ENCODE measurements around the gene SYT14. TPM values are rescaled to one million over a fixed set of nuclear protein-coding genes. Genes with fewer than 3 reads are reported as not detected.
A peak's percentile ranks its signal among the peaks of the same experiment; 100 is the strongest.

The SYT14 gene
- total and polyA plus RNA-seq, 5 donors from 2014 or later, result not detected

DNA sequence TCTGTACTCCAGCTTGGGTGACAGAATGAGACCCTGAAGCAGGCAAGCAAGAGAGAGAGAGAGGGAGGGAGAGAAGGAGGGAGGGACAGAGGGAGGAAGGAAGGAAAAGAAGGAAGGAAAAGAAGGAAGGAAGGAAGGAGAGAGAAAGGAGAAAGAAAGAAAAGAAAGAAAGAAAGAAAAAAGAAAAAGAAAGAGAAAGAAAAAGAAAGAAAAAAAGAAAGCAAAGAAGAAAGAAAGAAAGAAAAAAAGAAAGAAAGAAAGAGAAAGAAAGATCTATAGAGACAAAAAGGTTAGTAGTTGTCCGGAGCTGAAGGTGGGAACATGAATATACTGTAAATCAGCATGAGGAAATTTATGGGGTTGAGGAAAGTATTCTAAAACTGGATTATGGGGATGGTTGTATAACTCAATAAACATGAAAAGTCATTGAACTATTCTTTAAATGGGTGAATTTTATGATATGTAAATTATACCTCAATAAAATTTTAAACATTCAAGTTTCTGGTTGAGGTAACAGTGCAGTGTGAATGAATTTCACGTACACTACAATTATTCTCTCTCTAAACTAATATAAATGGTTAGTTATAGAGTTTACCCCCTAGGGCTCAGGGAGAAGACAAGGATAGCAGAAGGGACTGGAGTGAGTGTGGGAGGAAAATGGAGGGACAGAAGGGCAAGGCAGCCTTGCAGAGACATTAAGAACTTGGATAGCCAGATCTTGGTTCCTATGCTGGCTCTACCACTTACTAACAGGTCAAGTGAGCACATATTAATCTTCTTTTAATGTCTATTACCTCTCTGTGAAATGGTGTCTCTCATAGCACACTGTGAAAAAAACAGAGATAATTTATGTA lies 269.8 kb downstream of the SYT14 start:
- no peak overlapping the region for H3K4me3 ChIP-seq (ENCODE audit: low read depth, low read length)
- H3K27ac Mint-ChIP-seq, result peak overlapping the region in 1 of 3 donors; percentile 91
- peaks cover 0 to 5% (median 0%) of the 10 kb centered on the region in 7 donors for H3K9me3 Mint-ChIP-seq
- peaks cover 5% of the 10 kb centered on the region for H3K27me3 Mint-ChIP-seq
- no peak overlapping the region for H3K4me3 Mint-ChIP-seq
- H3K4me1 ChIP-seq (ENCODE audit: control insufficient read depth, insufficient read depth, low read length, poor library complexity, severe bottlenecking), result no peaks in the 10 kb centered on the region
- H3K36me3 ChIP-seq (ENCODE audit: control insufficient read depth, insufficient read depth, low read length), result no peaks in the 10 kb centered on the region
- H3K27ac ChIP-seq (ENCODE audit: insufficient read depth, low read length, poor library complexity, severe bottlenecking), result no peak overlapping the region
- no peaks in the 10 kb centered on the region for H3K36me3 Mint-ChIP-seq
- H3K27me3 ChIP-seq (ENCODE audit: control insufficient read depth, insufficient read depth, low read length), result no peaks in the 10 kb centered on the region
- H3K4me1 Mint-ChIP-seq, result no peaks in the 10 kb centered on the region
- no peaks in the 10 kb centered on the region for H3K9me3 ChIP-seq (ENCODE audit: control insufficient read depth in 2 of 2, low read length in 2 of 2)
- no peak for DNase-seq
- ATAC-seq (ENCODE audit: low read depth in 2 of 2), result no peak

DNA sequence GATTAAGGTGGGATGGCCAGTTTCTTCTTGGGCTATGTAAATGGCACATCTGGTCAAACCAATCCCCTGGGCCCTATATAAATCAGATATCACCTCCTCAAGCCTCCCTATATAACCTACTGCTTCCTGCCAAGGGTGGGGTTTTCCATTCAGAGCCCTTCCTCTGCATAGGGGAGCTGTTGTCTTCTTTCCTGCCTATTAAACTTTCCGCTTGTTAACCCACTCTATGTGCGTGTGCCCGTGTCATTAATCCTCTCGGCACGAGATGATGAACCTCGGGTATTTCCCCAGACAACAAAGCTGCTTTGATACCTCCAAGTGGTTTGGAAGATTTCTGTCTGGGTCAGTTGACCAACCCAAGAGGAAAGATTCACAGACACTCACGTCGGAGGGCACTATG lies 275.3 kb downstream of the SYT14 start:
- Histone ChIP-seq H3K36me3 (ENCODE audit: control insufficient read depth, insufficient read depth, low read length) (no peaks in the 10 kb centered on the region), H3K4me1 (ENCODE audit: control insufficient read depth, insufficient read depth, low read length, poor library complexity, severe bottlenecking) (no peaks in the 10 kb centered on the region), H3K4me3 (ENCODE audit: low read depth, low read length) (no peak overlapping the region), H3K27ac (ENCODE audit: insufficient read depth, low read length, poor library complexity, severe bottlenecking) (no peak overlapping the region), H3K9me3 (ENCODE audit: control insufficient read depth in 2 of 2, low read length in 2 of 2) (no peaks in the 10 kb centered on the region), H3K27me3 (ENCODE audit: control insufficient read depth, insufficient read depth, low read length) (no peaks in the 10 kb centered on the region)
- Mint-ChIP-seq H3K36me3 (no peaks in the 10 kb centered on the region), H3K9me3 (peaks cover 0 to 5% (median 0%) of the 10 kb centered on the region in 7 donors), H3K4me3 (no peak overlapping the region), H3K27me3 (peaks cover 8% of the 10 kb centered on the region), H3K27ac (no peak overlapping the region), H3K4me1 (no peaks in the 10 kb centered on the region)
- DNase-seq, result no peak
- ATAC-seq (ENCODE audit: low read depth in 2 of 2), result no peak

GRCh38 chr1:210214573-210215409 lies 276.8 kb downstream of the SYT14 start:
- no peak for ATAC-seq (ENCODE audit: low read depth in 2 of 2)
- no peak for DNase-seq
- H3K4me1 Mint-ChIP-seq, result no peaks in the 10 kb centered on the region
- peaks cover 0 to 4% (median 0%) of the 10 kb centered on the region in 7 donors for H3K9me3 Mint-ChIP-seq
- no peak overlapping the region for H3K27ac Mint-ChIP-seq
- peaks cover 10% of the 10 kb centered on the region for H3K27me3 Mint-ChIP-seq
- Histone ChIP-seq H3K36me3 (ENCODE audit: control insufficient read depth, insufficient read depth, low read length) (no peaks in the 10 kb centered on the region), H3K9me3 (ENCODE audit: control insufficient read depth in 2 of 2, low read length in 2 of 2) (no peaks in the 10 kb centered on the region), H3K4me3 (ENCODE audit: low read depth, low read length) (no peak overlapping the region), H3K27ac (ENCODE audit: insufficient read depth, low read length, poor library complexity, severe bottlenecking) (no peak overlapping the region), H3K27me3 (ENCODE audit: control insufficient read depth, insufficient read depth, low read length) (no peaks in the 10 kb centered on the region), H3K4me1 (ENCODE audit: control insufficient read depth, insufficient read depth, low read length, poor library complexity, severe bottlenecking) (no peaks in the 10 kb centered on the region)
- no peak overlapping the region for H3K4me3 Mint-ChIP-seq
- H3K36me3 Mint-ChIP-seq, result no peaks in the 10 kb centered on the region

GRCh38 chr1:210217482-210217881 lies 279.5 kb downstream of the SYT14 start:
- Mint-ChIP-seq H3K36me3 (no peaks in the 10 kb centered on the region), H3K9me3 (no peaks in the 10 kb centered on the region), H3K4me3 (no peak overlapping the region), H3K27ac (no peak overlapping the region), H3K4me1 (no peaks in the 10 kb centered on the region), H3K27me3 (peaks cover 24% of the 10 kb centered on the region)
- Histone ChIP-seq H3K27ac (ENCODE audit: insufficient read depth, low read length, poor library complexity, severe bottlenecking) (no peak overlapping the region), H3K9me3 (ENCODE audit: control insufficient read depth in 2 of 2, low read length in 2 of 2) (no peaks in the 10 kb centered on the region), H3K36me3 (ENCODE audit: control insufficient read depth, insufficient read depth, low read length) (no peaks in the 10 kb centered on the region), H3K27me3 (ENCODE audit: control insufficient read depth, insufficient read depth, low read length) (no peaks in the 10 kb centered on the region), H3K4me1 (ENCODE audit: control insufficient read depth, insufficient read depth, low read length, poor library complexity, severe bottlenecking) (no peaks in the 10 kb centered on the region), H3K4me3 (ENCODE audit: low read depth, low read length) (no peak overlapping the region)
- ATAC-seq (ENCODE audit: low read depth in 2 of 2) (no peak), DNase-seq (no peak)

GRCh38 chr1:210218047-210218446 lies 280.0 kb downstream of the SYT14 start:
- Mint-ChIP-seq H3K4me3 (no peak overlapping the region), H3K9me3 (no peaks in the 10 kb centered on the region)
- no peak for ATAC-seq (ENCODE audit: low read depth in 2 of 2)

More at GRCh38 chr1:210218047-210218446, 280.0 kb downstream of the SYT14 start:
- Histone ChIP-seq H3K36me3 (ENCODE audit: control insufficient read depth, insufficient read depth, low read length) (no peaks in the 10 kb centered on the region), H3K4me1 (ENCODE audit: control insufficient read depth, insufficient read depth, low read length, poor library complexity, severe bottlenecking) (no peaks in the 10 kb centered on the region), H3K27ac (ENCODE audit: insufficient read depth, low read length, poor library complexity, severe bottlenecking) (no peak overlapping the region), H3K9me3 (ENCODE audit: control insufficient read depth in 2 of 2, low read length in 2 of 2) (no peaks in the 10 kb centered on the region), H3K4me3 (ENCODE audit: low read depth, low read length) (no peak overlapping the region), H3K27me3 (ENCODE audit: control insufficient read depth, insufficient read depth, low read length) (no peaks in the 10 kb centered on the region)
- Mint-ChIP-seq H3K27ac (no peak overlapping the region), H3K36me3 (no peaks in the 10 kb centered on the region), H3K27me3 (peaks cover 28% of the 10 kb centered on the region), H3K4me1 (no peaks in the 10 kb centered on the region)
- DNase-seq, result no peak

Other genes with a start within 250 kb of the SYT14 start
- 0.47 TPM for gene HSD11B1, start 233.4 kb upstream of the SYT14 start, total RNA-seq
- under 1 TPM; 0.38 to 0.74 (median 0.64) TPM for gene HSD11B1, start 233.4 kb upstream of the SYT14 start, polyA plus RNA-seq
- 470 TPM for gene TRAF3IP3, start 182.2 kb upstream of the SYT14 start, total RNA-seq
- 100 to 1,000 TPM; 450 to 594 (median 504) TPM for gene TRAF3IP3, start 182.2 kb upstream of the SYT14 start, polyA plus RNA-seq
- gene C1orf74, start 153.7 kb upstream of the SYT14 start, total RNA-seq, result 0.27 TPM
- under 1 TPM; 0.07 to 0.56 (median 0.30) TPM for gene C1orf74, start 153.7 kb upstream of the SYT14 start, polyA plus RNA-seq
- 0.86 TPM for gene IRF6, start 132.1 kb upstream of the SYT14 start, total RNA-seq
- gene IRF6, start 132.1 kb upstream of the SYT14 start, polyA plus RNA-seq, result 1 to 10 TPM in 2 of 4 donors, under 1 TPM in 2; 0.21 to 1.9 (median 0.93) TPM
- 7.4 TPM for gene UTP25, start 110.2 kb upstream of the SYT14 start, total RNA-seq
- 1 to 10 TPM; 2.4 to 4.3 (median 3.1) TPM for gene UTP25, start 110.2 kb upstream of the SYT14 start, polyA plus RNA-seq